Left ventricle myocardium inferior (tissue), 1 donor: ENCODE results near the gene PILRA. TPM values are rescaled to one million over a fixed set of nuclear protein-coding genes. Genes with fewer than 3 reads are reported as not detected.
"Not testable (repeated sequence)": the region's sequence is repeated elsewhere in the genome, so short reads cannot be mapped to it uniquely, and the experiment has no call there.

ENCODE experiments used
- DNase-seq: peaks from one replicate; pipeline ENCODE4 v3.0.0-alpha.2; 2020
- H3K27ac ChIP-seq: fragments of 200-600 bp; replicated peaks from 2 replicates; pipeline ENCODE4 v1.8.0; 2021
- H3K27me3 ChIP-seq: fragments of 200-600 bp; 2 replicates; pipeline ENCODE4 v1.8.0; 2021; ENCODE audit warnings: low read depth
- H3K36me3 ChIP-seq: fragments of 200-600 bp; 2 replicates; pipeline ENCODE4 v1.8.0; 2021
- H3K4me1 ChIP-seq: fragments of 200-600 bp; 2 replicates; pipeline ENCODE4 v1.8.0; 2021
- H3K4me3 ChIP-seq: fragments of 200-600 bp; 2 replicates; pipeline ENCODE4 v1.8.0; 2021; ENCODE audit warnings: mild to moderate bottlenecking, moderate library complexity
- H3K9me3 ChIP-seq: fragments of 200-600 bp; replicated peaks from 2 replicates; pipeline ENCODE4 v1.8.0; 2021
- CTCF ChIP-seq: fragments of 200-600 bp; IDR thresholded peaks from 2 replicates; pipeline ENCODE4 v1.8.0; 2021; ENCODE audit warnings: antibody characterized with exemption, mild to moderate bottlenecking, borderline replicate concordance
- intact Hi-C: fragments of 100-400 bp; cut with micrococcal nuclease; formaldehyde crosslinking; loops from one replicate; pipeline ENCODE4 v1.11.0; 2022
- total RNA-seq: library from RNA; stranded (reverse); fragmentation: NEBNext Ultra II Directional; extraction: Animal tissue kit (Norgen Biotek cat#: 25700); gene quantifications from one replicate; pipeline ENCODE4 v1.2.1, GENCODE V29; 2021
- donor health status: DM: no; HTN: yes; CAD: no; lungs with severe emphysema.

The PILRA gene
- total RNA-seq, 1 donor from 2014 or later: 2.0 TPM

GRCh38 chr7:100351657-100352058 lies 21.6 kb upstream of the PILRA start:
- no peak for TF ChIP-seq CTCF
- Histone ChIP-seq H3K27ac (no peak overlapping the region), H3K27me3 (no peaks in the 10 kb centered on the region), H3K4me3 (no peak overlapping the region), H3K4me1 (peaks cover 7% of the 10 kb centered on the region), H3K36me3 (peaks cover 96% of the 10 kb centered on the region), H3K9me3 (no peaks in the 10 kb centered on the region)
- no peak for DNase-seq
- intact Hi-C loops: no loop called here

GRCh38 chr7:100352230-100352781 lies 21.0 kb upstream of the PILRA start:
- H3K27ac ChIP-seq, H3K4me3 ChIP-seq: not testable (repeated sequence)

GRCh38 chr7:100352984-100353684 lies 20.2 kb upstream of the PILRA start:
- Histone ChIP-seq H3K36me3 (peaks cover 96% of the 10 kb centered on the region), H3K27ac (no peak overlapping the region), H3K4me3 (no peak overlapping the region), H3K4me1 (peaks cover under 1% of the 10 kb centered on the region), H3K27me3 (no peaks in the 10 kb centered on the region), H3K9me3 (no peaks in the 10 kb centered on the region)
- DNase-seq: no peak
- intact Hi-C loops: no loop called here
- TF ChIP-seq CTCF: no peak

More at GRCh38 chr7:100352230-100352781, 21.0 kb upstream of the PILRA start:
- DNase-seq, H3K27me3 ChIP-seq, H3K4me1 ChIP-seq, H3K9me3 ChIP-seq, intact Hi-C loops: not testable (repeated sequence)
- peaks cover 96% of the 10 kb centered on the region for H3K36me3 ChIP-seq

GRCh38 chr7:100353685-100354330 lies 19.5 kb upstream of the PILRA start:
- Histone ChIP-seq H3K4me1 (no peaks in the 10 kb centered on the region), H3K4me3 (no peak overlapping the region), H3K9me3 (no peaks in the 10 kb centered on the region), H3K27me3 (no peaks in the 10 kb centered on the region), H3K36me3 (peaks cover 96% of the 10 kb centered on the region), H3K27ac (no peak overlapping the region)
- no peak for TF ChIP-seq CTCF
- no peak for DNase-seq
- intact Hi-C loops: no loop called here

- DNase-seq: no peak
- no peak overlapping the region for H3K27ac ChIP-seq
- no peak overlapping the region for H3K4me3 ChIP-seq
- TF ChIP-seq CTCF: no peak
- H3K4me1 ChIP-seq: no peaks in the 10 kb centered on the region
- no peaks in the 10 kb centered on the region for H3K27me3 ChIP-seq
- H3K9me3 ChIP-seq: no peaks in the 10 kb centered on the region
- intact Hi-C loops: no loop called here
- H3K36me3 ChIP-seq: peaks cover 96% of the 10 kb centered on the region
Observed at GRCh38 chr7:100356416-100357068, 16.7 kb upstream of the PILRA start.
